Cardiac septum (tissue), 1 donor: ENCODE data around the gene OSBP2. TPM values are rescaled to one million over a fixed set of nuclear protein-coding genes. Genes with fewer than 3 reads are reported as not detected.

Experiments used
- DNase-seq: peaks from one replicate; pipeline ENCODE4 v3.0.0-alpha.2; 2020; ENCODE audit warnings: low spot score
- intact Hi-C: fragments of 100-400 bp; cut with DNase I; formaldehyde crosslinking; loops from one replicate; pipeline ENCODE4 v1.14.0; 2022
- long read RNA-seq: library from polyadenylated mRNA; unstranded; transcript quantifications from one replicate; pipeline ENCODE4 v2.0.0, GENCODE V29; 2021
- total RNA-seq: library from RNA; stranded (reverse); fragmentation: NEBNext Ultra II Directional; extraction: Animal tissue kit (Norgen Biotek cat#: 25700); gene quantifications from one replicate; pipeline ENCODE4 v1.2.1, GENCODE V29; 2021
- donor health status: DM: no; HTN: no; CAD: no.

The OSBP2 gene
- 8.9 TPM for total RNA-seq
- long read RNA-seq, full-length matches to known transcripts, result 4 of 15 reads
- long read RNA-seq, partial matches to known transcripts, result 6 of 15 reads
- long read RNA-seq, other reads (novel, unspliced or antisense), result 5 of 15 reads

GRCh38 chr22:30694640-30695350 is at the start of gene OSBP2:
OSBP2 (plus strand) TSS chr22:30694874; CDS start chr22:30694910, 36 bp downstream.
- intact Hi-C loops, result no loop called here
- DNase-seq, result peak; percentile 67

GRCh38 chr22:30646518-30647160 is 48.0 kb upstream of the OSBP2 start:
- intact Hi-C loops, result no loop called here

GRCh38 chr22:30647536-30647935 is 47.1 kb upstream of the OSBP2 start:
- intact Hi-C loops, result no loop called here
- DNase-seq, result no peak

More at GRCh38 chr22:30646518-30647160, 48.0 kb upstream of the OSBP2 start:
- no peak for DNase-seq

- no peak for DNase-seq
- intact Hi-C loops, result no loop called here
Measured at GRCh38 chr22:30648825-30649224, 45.8 kb upstream of the OSBP2 start.

- intact Hi-C loops, result no loop called here
- DNase-seq, result no peak
Measured at GRCh38 chr22:30649430-30650007, 45.2 kb upstream of the OSBP2 start.

GRCh38 chr22:30650508-30651116 is 44.1 kb upstream of the OSBP2 start:
- DNase-seq, result no peak
- intact Hi-C loops, result no loop called here

- DNase-seq, result no peak
- intact Hi-C loops, result no loop called here
Measured at GRCh38 chr22:30652852-30653251, 41.8 kb upstream of the OSBP2 start.

- intact Hi-C loops, result no loop called here
- no peak for DNase-seq
Measured at GRCh38 chr22:30654361-30654760, 40.3 kb upstream of the OSBP2 start.

GRCh38 chr22:30655532-30655931 is 39.1 kb upstream of the OSBP2 start:
- intact Hi-C loops, result no loop called here
- DNase-seq, result no peak

GRCh38 chr22:30662040-30662439 is 32.6 kb upstream of the OSBP2 start:
- DNase-seq, result no peak
- intact Hi-C loops, result no loop called here

GRCh38 chr22:30664798-30665197 is 29.9 kb upstream of the OSBP2 start:
- intact Hi-C loops, result no loop called here
- no peak for DNase-seq

- DNase-seq, result no peak
- intact Hi-C loops, result no loop called here
Measured at GRCh38 chr22:30665266-30665665, 29.4 kb upstream of the OSBP2 start.

- no peak for DNase-seq
- intact Hi-C loops, result loop anchor here (2.0 kb wide), 1 partner anchor 31 kb away; the partner anchor contains the start of gene SLC35E4
Measured at GRCh38 chr22:30665786-30666185, 28.9 kb upstream of the OSBP2 start.

GRCh38 chr22:30667107-30667493 is 27.6 kb upstream of the OSBP2 start:
- intact Hi-C loops, result loop anchor here (2.0 kb wide), 1 partner anchor 32 kb away; the partner anchor contains the start of gene SLC35E4

GRCh38 chr22:30667494-30668385 is 26.9 kb upstream of the OSBP2 start, which contains the start of gene DUSP18:
DUSP18 (minus strand) TSS chr22:30667875; CDS start chr22:30664003, 3,872 bp downstream.
- intact Hi-C loops, result loop anchor here (2.0 kb wide), 1 partner anchor 33 kb away; the partner anchor contains the start of gene SLC35E4
- peak; percentile 98 for DNase-seq

More at GRCh38 chr22:30667107-30667493, 27.6 kb upstream of the OSBP2 start:
- DNase-seq, result no peak

GRCh38 chr22:30668386-30668710 is 26.3 kb upstream of the OSBP2 start:
- no peak for DNase-seq
- intact Hi-C loops, result no loop called here

- intact Hi-C loops, result no loop called here
- no peak for DNase-seq
Measured at GRCh38 chr22:30671071-30671470, 23.6 kb upstream of the OSBP2 start.

GRCh38 chr22:30673136-30673535 is 21.5 kb upstream of the OSBP2 start:
- intact Hi-C loops, result no loop called here
- DNase-seq, result no peak

GRCh38 chr22:30674482-30674881 is 20.2 kb upstream of the OSBP2 start:
- intact Hi-C loops, result no loop called here
- DNase-seq, result no peak
